ENCODE measurements around the gene CMTM5. TPM values are rescaled to one million over a fixed set of nuclear protein-coding genes. Genes with fewer than 3 reads are reported as not detected.

Gene CMTM5, protein sequence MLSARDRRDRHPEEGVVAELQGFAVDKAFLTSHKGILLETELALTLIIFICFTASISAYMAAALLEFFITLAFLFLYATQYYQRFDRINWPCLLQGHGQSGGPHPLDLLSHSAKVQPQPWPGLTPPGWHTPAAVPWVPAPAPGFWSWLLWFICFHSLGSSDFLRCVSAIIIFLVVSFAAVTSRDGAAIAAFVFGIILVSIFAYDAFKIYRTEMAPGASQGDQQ
- not detected in 2 replicates for total RNA-seq (2014; rRNA removed; shearing (Covaris generic))
- total RNA-seq (2022) = not detected in 2 replicates
- Bru-seq, nascent RNA = not detected
- BruChase-seq, experiment 1, labeled RNA remaining after a 6-hour chase = not detected
- BruChase-seq, experiment 2, labeled RNA remaining after a 2-hour chase = not detected
- long read RNA-seq = 0 reads

DNA sequence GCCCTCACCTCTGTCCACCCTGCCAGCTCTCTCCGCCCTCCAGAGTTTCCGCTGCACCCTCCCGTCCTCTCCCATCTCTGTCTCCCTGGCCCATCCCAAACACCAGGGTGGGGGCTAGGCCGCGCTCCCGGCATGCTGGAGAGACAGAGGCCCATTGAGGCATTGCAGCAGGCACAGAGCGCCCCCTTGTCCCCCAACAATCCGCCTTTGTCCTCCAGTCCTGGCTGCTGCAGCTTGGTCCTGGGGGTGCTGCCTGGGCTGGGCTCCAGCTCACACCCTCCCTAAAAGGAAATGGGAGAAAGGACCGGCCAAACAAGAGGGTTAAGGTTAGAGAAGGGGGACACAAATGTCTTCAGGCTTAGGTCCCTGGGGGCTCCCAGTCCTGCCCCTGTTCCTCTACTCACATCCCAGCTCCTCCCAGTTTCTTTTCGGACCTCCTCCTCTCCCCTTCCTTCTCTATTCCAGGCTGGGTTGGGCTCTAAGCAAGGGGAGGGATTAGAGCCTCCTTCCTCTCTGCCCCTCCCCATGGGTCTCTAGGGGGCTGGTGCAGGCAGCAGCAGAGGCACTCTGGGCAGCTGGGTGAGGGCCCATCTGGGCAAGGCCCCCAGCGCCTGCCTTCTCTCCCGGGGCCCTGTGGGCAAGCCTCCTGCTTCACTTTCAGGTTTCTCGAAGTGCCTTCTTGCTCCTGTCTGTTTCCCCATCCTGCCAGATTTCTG is at the start of gene CMTM5:
Gene CMTM5, plus strand, starts transcription at position 565 of the 716 bp plus-strand sequence. CDS start 206 bp downstream, outside the sequence.
- BruUV-seq (replicated peaks) = no TSS peak
- no peaks in the 10 kb centered on the region for H3K9me2 ChIP-seq (ENCODE audit: insufficient read depth, low read length)
- ChIA-PET POLR2A (interaction anchor here (0.6 kb wide), 1 partner anchor 11 kb away, joined by 3 read pairs; no protein-coding TSS in a partner anchor), CTCF (ENCODE audit: unreplicated experiment) (no interaction called here)
- TF ChIP-seq, protein P1, sequence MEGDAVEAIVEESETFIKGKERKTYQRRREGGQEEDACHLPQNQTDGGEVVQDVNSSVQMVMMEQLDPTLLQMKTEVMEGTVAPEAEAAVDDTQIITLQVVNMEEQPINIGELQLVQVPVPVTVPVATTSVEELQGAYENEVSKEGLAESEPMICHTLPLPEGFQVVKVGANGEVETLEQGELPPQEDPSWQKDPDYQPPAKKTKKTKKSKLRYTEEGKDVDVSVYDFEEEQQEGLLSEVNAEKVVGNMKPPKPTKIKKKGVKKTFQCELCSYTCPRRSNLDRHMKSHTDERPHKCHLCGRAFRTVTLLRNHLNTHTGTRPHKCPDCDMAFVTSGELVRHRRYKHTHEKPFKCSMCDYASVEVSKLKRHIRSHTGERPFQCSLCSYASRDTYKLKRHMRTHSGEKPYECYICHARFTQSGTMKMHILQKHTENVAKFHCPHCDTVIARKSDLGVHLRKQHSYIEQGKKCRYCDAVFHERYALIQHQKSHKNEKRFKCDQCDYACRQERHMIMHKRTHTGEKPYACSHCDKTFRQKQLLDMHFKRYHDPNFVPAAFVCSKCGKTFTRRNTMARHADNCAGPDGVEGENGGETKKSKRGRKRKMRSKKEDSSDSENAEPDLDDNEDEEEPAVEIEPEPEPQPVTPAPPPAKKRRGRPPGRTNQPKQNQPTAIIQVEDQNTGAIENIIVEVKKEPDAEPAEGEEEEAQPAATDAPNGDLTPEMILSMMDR (conservative IDR thresholded peaks at IDR 0.05; ENCODE audit: low read length) = no peak
- TF ChIP-seq EZH2phosphoT487 (IDR thresholded peaks at IDR 0.05; ENCODE audit: borderline replicate concordance, low read depth, low read length) = no peak
- no peaks in the 10 kb centered on the region for H3K9me3 ChIP-seq (ENCODE audit: low read length)
- H3K27ac ChIP-seq (ENCODE audit: low read depth, low read length, poor library complexity, severe bottlenecking) = no peak within 1 kb of the TSS
- H3K36me3 ChIP-seq (ENCODE audit: insufficient read depth, low read length) = no peaks in the 10 kb centered on the region
- H3K4me3 ChIP-seq (ENCODE audit: low read depth, low read length, poor library complexity, severe bottlenecking) = no peak within 1 kb of the TSS
- H3K4me2 ChIP-seq (ENCODE audit: low read length) = no peak within 1 kb of the TSS
- no peaks in the 10 kb centered on the region for H3K4me1 ChIP-seq (ENCODE audit: insufficient read depth, low read length, poor library complexity, severe bottlenecking)
- DNase-seq (ENCODE audit: low spot score) = no peak
- intact Hi-C loops (cut with micrococcal nuclease; ENCODE audit: unreplicated experiment) = no loop called here
- no peaks in the 10 kb centered on the region for H4K20me1 ChIP-seq (ENCODE audit: insufficient read depth, low read length)
- H3K79me2 ChIP-seq (ENCODE audit: insufficient read depth, low read depth, low read length) = no peaks in the 10 kb centered on the region
- H2AFZ ChIP-seq (ENCODE audit: low read length) = no peak within 1 kb of the TSS

DNA sequence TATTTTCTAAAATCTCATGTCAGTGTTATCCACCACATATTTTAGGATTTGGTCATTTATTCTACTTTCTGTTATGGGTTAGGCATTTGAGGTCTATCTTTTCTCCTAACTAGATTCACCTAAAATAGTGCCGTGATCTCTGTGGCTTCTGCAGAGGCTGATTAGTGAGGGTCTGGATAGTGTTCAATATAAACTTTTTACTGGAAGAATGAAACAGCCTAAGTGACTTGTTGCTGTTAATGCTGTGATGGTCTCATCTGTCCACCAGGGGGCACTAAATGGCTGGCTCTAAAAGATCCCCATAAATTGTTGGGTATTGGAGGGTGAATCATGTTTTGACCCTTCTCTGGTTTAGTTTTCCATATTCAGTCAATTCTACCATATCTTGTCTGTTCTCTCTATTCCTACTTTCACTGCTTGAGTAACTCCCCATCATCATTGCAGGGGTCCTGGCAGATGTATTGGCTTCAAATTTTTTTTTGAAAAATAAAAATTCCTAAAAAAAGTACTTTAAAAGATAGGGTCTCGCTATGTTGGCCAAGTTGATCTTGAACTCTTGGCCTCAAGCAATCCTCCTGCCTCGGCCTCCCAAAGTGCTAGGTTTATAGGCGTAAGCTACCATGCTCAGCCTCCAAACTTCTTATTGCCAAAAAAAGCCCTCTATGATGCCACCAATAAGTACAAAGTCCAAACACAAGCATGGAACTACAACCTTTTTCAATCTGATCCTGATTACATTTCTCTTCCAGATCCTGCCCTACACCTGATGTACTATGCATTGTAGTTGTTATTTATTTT is 48.7 kb upstream of the CMTM5 start:
- H3K4me3 ChIP-seq (ENCODE audit: low read depth, low read length, poor library complexity, severe bottlenecking) = no peak overlapping the region
- H3K79me2 ChIP-seq (ENCODE audit: insufficient read depth, low read depth, low read length) = peaks cover 9% of the 10 kb centered on the region
- no peak overlapping the region for H3K27ac ChIP-seq (ENCODE audit: low read depth, low read length, poor library complexity, severe bottlenecking)
- POLR2A ChIA-PET = no interaction called here
- no peak for TF ChIP-seq EZH2phosphoT487 (IDR thresholded peaks at IDR 0.05; ENCODE audit: borderline replicate concordance, low read depth, low read length)
- TF ChIP-seq, protein P1 (conservative IDR thresholded peaks at IDR 0.05; ENCODE audit: low read length) = peak; percentile 98
- no peaks in the 10 kb centered on the region for H3K9me3 ChIP-seq (ENCODE audit: low read length)
- CTCF ChIA-PET (ENCODE audit: unreplicated experiment) = no interaction called here
- no TSS peak for BruUV-seq (replicated peaks)
- 0 out of 2 replicates have a peak, but pooled peaks cover 6% of the 10 kb centered on the region for H4K20me1 ChIP-seq (ENCODE audit: insufficient read depth, low read length)
- no peaks in the 10 kb centered on the region for H3K9me2 ChIP-seq (ENCODE audit: insufficient read depth, low read length)
- peaks cover 40% of the 10 kb centered on the region for H3K36me3 ChIP-seq (ENCODE audit: insufficient read depth, low read length)
- H2AFZ ChIP-seq (ENCODE audit: low read length) = no peak overlapping the region
- intact Hi-C loops (cut with micrococcal nuclease; ENCODE audit: unreplicated experiment) = loop anchor here (1.0 kb wide), 1 partner anchor 52 kb away; no protein-coding TSS in a partner anchor
- DNase-seq (ENCODE audit: low spot score) = peak; percentile 78
- H3K4me2 ChIP-seq (ENCODE audit: low read length) = no peak overlapping the region
- H3K4me1 ChIP-seq (ENCODE audit: insufficient read depth, low read length, poor library complexity, severe bottlenecking) = peaks cover 7% of the 10 kb centered on the region

Measured in OCI-LY7 (cell line).